Medulla oblongata (tissue), 1 donor: ENCODE results near the gene TAF1C.
A peak's percentile ranks its signal among the peaks of the same experiment; 100 is the strongest.

Experiments used
- DNase-seq: peaks from one replicate; pipeline ENCODE4 v3.0.0-alpha.2; 2015; ENCODE audit errors: extremely low spot score

The TAF1C gene

GRCh38 chr16:84156342-84156784 is 30.5 kb downstream of the TAF1C start:
- DNase-seq, result no peak

- DNase-seq, result no peak
These were observed 31.1 kb downstream of the TAF1C start for GRCh38 chr16:84155771-84156170.

- no peak for DNase-seq
These were observed 31.6 kb downstream of the TAF1C start for GRCh38 chr16:84155226-84155625.

- no peak for DNase-seq
These were observed 33.1 kb downstream of the TAF1C start for GRCh38 chr16:84153660-84154214.

GRCh38 chr16:84150926-84151325 is 35.9 kb downstream of the TAF1C start:
- DNase-seq, result no peak

- peak; percentile 93 for DNase-seq
These were observed 41.8 kb downstream of the TAF1C start, which contains the start of the genes DNAAF1 and HSDL1 for GRCh38 chr16:84144859-84145639. DNAAF1 (plus strand) TSS chr16:84145308; CDS start chr16:84145441, 133 bp downstream. HSDL1 (minus strand) TSS chr16:84145177; CDS start chr16:84131321, 13,856 bp downstream.

- peak; percentile 9 for DNase-seq
These were observed 42.5 kb downstream of the TAF1C start for GRCh38 chr16:84144209-84144858.

GRCh38 chr16:84143784-84144199 is 43.1 kb downstream of the TAF1C start:
- no peak for DNase-seq

- no peak for DNase-seq
These were observed 43.8 kb downstream of the TAF1C start for GRCh38 chr16:84143081-84143480.

- DNase-seq, result no peak
These were observed 45.6 kb downstream of the TAF1C start for GRCh38 chr16:84141143-84141670.

GRCh38 chr16:84139628-84140258 is 47.1 kb downstream of the TAF1C start:
- DNase-seq, result no peak

- DNase-seq, result peak; percentile 15
These were observed 47.8 kb downstream of the TAF1C start for GRCh38 chr16:84138824-84139627.

GRCh38 chr16:84138500-84138823 is 48.4 kb downstream of the TAF1C start:
- no peak for DNase-seq

- DNase-seq, result no peak
These were observed 49.0 kb downstream of the TAF1C start for GRCh38 chr16:84137769-84138357.

- DNase-seq, result no peak
These were observed 49.6 kb downstream of the TAF1C start for GRCh38 chr16:84137287-84137686.

- DNase-seq, result no peak
These were observed 50.3 kb downstream of the TAF1C start for GRCh38 chr16:84136331-84137125.

GRCh38 chr16:84132527-84133285 is 54.2 kb downstream of the TAF1C start:
- DNase-seq, result no peak

- no peak for DNase-seq
These were observed 55.7 kb downstream of the TAF1C start for GRCh38 chr16:84131117-84131516.
